Measurements from ENCODE around the gene C6orf136. TPM values are rescaled to one million over a fixed set of nuclear protein-coding genes. Genes with fewer than 3 reads are reported as not detected.

The C6orf136 gene
- total and polyA plus RNA-seq, 4 donors: 2.0 to 12.0 (median 9.8) TPM

- no peaks in the 10 kb centered on the region for H3K9me3 ChIP-seq (ENCODE audit: control insufficient read depth in 4 of 4, low read length in 3 of 4)
- H3K4me1 ChIP-seq (ENCODE audit: control insufficient read depth in 4 of 4, insufficient read depth in 4 of 4, low read length in 3 of 4): peaks cover 2 to 23% (median 7%) of the 10 kb centered on the region in 4 donors
- H3K4me3 ChIP-seq (ENCODE audit: low read depth in 1 of 3, low read length in 3 of 3): no peak overlapping the region
- H3K36me3 ChIP-seq (ENCODE audit: control insufficient read depth in 4 of 4, insufficient read depth in 3 of 4, low read depth in 1 of 4, low read length in 3 of 4): peaks cover 7 to 34% (median 30%) of the 10 kb centered on the region in 4 donors
- TF ChIP-seq CTCF (IDR thresholded peaks at IDR 0.05; ENCODE audit: low read depth, low read length, missing input control) (no peak), ZBTB33 (IDR thresholded peaks at IDR 0.05) (no peak), SP1 (IDR thresholded peaks at IDR 0.05) (no peak), TAF1 (conservative IDR thresholded peaks at IDR 0.05) (no peak), NR2F2 (IDR thresholded peaks at IDR 0.05) (no peak), GABPA (IDR thresholded peaks at IDR 0.05 in 1 of 2, conservative IDR thresholded peaks at IDR 0.05 in 1 of 2) (no peak), RAD21 (IDR thresholded peaks at IDR 0.05) (no peak), JUND (IDR thresholded peaks at IDR 0.05) (no peak)
- no peak overlapping the region for H3K27ac ChIP-seq (ENCODE audit: low read depth in 1 of 2, low read length in 2 of 2)
- H3K27me3 ChIP-seq (ENCODE audit: control insufficient read depth in 4 of 4, insufficient read depth in 4 of 4, low read length in 3 of 4): no peaks in the 10 kb centered on the region
- no peak overlapping the region for H3K9ac ChIP-seq (ENCODE audit: low read depth in 1 of 2, low read length in 2 of 2)
- DNase-seq (ENCODE audit: low spot score): no peak
- WGBS: 75% methylated on average over 9 of the region's 9 CpGs
Measured at GRCh38 chr6:30611150-30611855, 35.6 kb upstream of the C6orf136 start.

DNA sequence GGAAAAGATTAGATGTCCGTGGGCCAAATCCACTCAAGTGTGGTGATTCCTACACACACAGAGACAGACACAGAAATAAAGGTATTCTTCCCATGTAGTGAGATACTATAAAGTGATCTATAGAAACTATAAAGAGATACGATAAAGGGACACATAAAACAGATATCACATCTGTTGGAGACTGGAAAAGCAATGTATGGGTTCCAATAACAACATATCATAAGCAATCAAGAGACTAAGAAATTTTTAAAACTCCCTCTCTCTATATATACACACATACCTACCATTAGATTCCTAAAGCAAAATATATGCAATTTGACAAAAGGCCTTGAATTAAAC lies 35.1 kb upstream of the C6orf136 start:
- WGBS: 77% methylated on average over 2 of the region's 2 CpGs
- H3K27me3 ChIP-seq (ENCODE audit: control insufficient read depth in 4 of 4, insufficient read depth in 4 of 4, low read length in 3 of 4): no peaks in the 10 kb centered on the region
- no peak for TF ChIP-seq CTCF (IDR thresholded peaks at IDR 0.05; ENCODE audit: low read depth, low read length, missing input control)
- no peak for TF ChIP-seq FOXA2 (IDR thresholded peaks at IDR 0.05)
- TF ChIP-seq REST (IDR thresholded peaks at IDR 0.05): no peak
- TF ChIP-seq HNF4A (conservative IDR thresholded peaks at IDR 0.05): no peak
- no peak for TF ChIP-seq EGR1 (IDR thresholded peaks at IDR 0.05; ENCODE audit: low read depth in 2 of 2)
- no peak for TF ChIP-seq RAD21 (IDR thresholded peaks at IDR 0.05)
- TF ChIP-seq FOXA1 (IDR thresholded peaks at IDR 0.05): no peak
- TF ChIP-seq ATF3 (IDR thresholded peaks at IDR 0.05): no peak
- no peak for TF ChIP-seq ZBTB33 (IDR thresholded peaks at IDR 0.05)
- no peak for TF ChIP-seq HNF4G (IDR thresholded peaks at IDR 0.05)
- no peak for TF ChIP-seq NR2F2 (IDR thresholded peaks at IDR 0.05)
- no peak for TF ChIP-seq TAF1 (conservative IDR thresholded peaks at IDR 0.05)
- TF ChIP-seq, protein P1, sequence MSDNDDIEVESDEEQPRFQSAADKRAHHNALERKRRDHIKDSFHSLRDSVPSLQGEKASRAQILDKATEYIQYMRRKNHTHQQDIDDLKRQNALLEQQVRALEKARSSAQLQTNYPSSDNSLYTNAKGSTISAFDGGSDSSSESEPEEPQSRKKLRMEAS (IDR thresholded peaks at IDR 0.05): no peak
- no peak for TF ChIP-seq GABPA (IDR thresholded peaks at IDR 0.05 in 1 of 2, conservative IDR thresholded peaks at IDR 0.05 in 1 of 2)
- TF ChIP-seq SP1 (IDR thresholded peaks at IDR 0.05): no peak
- H3K9ac ChIP-seq (ENCODE audit: low read depth in 1 of 2, low read length in 2 of 2): no peak overlapping the region
- no peak overlapping the region for H3K27ac ChIP-seq (ENCODE audit: low read depth in 1 of 2, low read length in 2 of 2)
- no peaks in the 10 kb centered on the region for H3K9me3 ChIP-seq (ENCODE audit: control insufficient read depth in 4 of 4, low read length in 3 of 4)
- H3K4me1 ChIP-seq (ENCODE audit: control insufficient read depth in 4 of 4, insufficient read depth in 4 of 4, low read length in 3 of 4): peaks cover 2 to 23% (median 7%) of the 10 kb centered on the region in 4 donors
- no peak overlapping the region for H3K4me3 ChIP-seq (ENCODE audit: low read depth in 1 of 3, low read length in 3 of 3)
- H3K36me3 ChIP-seq (ENCODE audit: control insufficient read depth in 4 of 4, insufficient read depth in 3 of 4, low read depth in 1 of 4, low read length in 3 of 4): peaks cover 10 to 29% (median 26%) of the 10 kb centered on the region in 4 donors
- no peak for DNase-seq (ENCODE audit: low spot score)
